ENCODE measurements around the gene TRIAP1. TPM values are rescaled to one million over a fixed set of nuclear protein-coding genes. Genes with fewer than 3 reads are reported as not detected.

The TRIAP1 gene
- total RNA-seq, 2 experiments from 2014 or later = 36.2 to 40.9 TPM

GRCh38 chr12:120429368-120429767 is 16.8 kb downstream of the TRIAP1 start:
- ChIA-PET CTCF (interaction anchor here (0.6 to 2.0 kb wide), 15 partner anchors 8 to 202 kb away, joined by 3 to 6 read pairs (median 4); partner anchors contain the start of genes POP5, PXN and SIRT4), POLR2A (interaction anchor here (0.9 kb wide), 1 partner anchor 228 kb away, joined by 3 read pairs; no protein-coding TSS in a partner anchor)
- no peaks in the 10 kb centered on the region for H3K36me3 Mint-ChIP-seq (ENCODE audit: low read depth)
- H3K27me3 Mint-ChIP-seq (ENCODE audit: low read depth) = peaks cover 9% of the 10 kb centered on the region
- H3K9me3 Mint-ChIP-seq (ENCODE audit: insufficient read depth) = no peaks in the 10 kb centered on the region
- DNase-seq (no peak), ATAC-seq (no peak)
- H3K4me3 Mint-ChIP-seq = no peak overlapping the region
- no peak overlapping the region for H3K27ac Mint-ChIP-seq
- peaks cover 10% of the 10 kb centered on the region for H3K4me1 Mint-ChIP-seq (ENCODE audit: low read depth)

- ChIA-PET POLR2A (interaction anchor here (0.9 kb wide), 1 partner anchor 227 kb away, joined by 3 read pairs; no protein-coding TSS in a partner anchor), CTCF (interaction anchor here (0.8 to 2.0 kb wide), 8 partner anchors 9 to 201 kb away, joined by 3 to 6 read pairs (median 4); partner anchors contain the start of genes POP5 and SIRT4)
- ATAC-seq = no peak
- Mint-ChIP-seq H3K9me3 (ENCODE audit: insufficient read depth) (no peaks in the 10 kb centered on the region), H3K27ac (no peak overlapping the region), H3K27me3 (ENCODE audit: low read depth) (peaks cover 9% of the 10 kb centered on the region), H3K4me1 (ENCODE audit: low read depth) (peaks cover 10% of the 10 kb centered on the region), H3K4me3 (no peak overlapping the region), H3K36me3 (ENCODE audit: low read depth) (no peaks in the 10 kb centered on the region)
- no peak for DNase-seq
Measured at GRCh38 chr12:120428597-120429229, 17.5 kb downstream of the TRIAP1 start.

GRCh38 chr12:120425797-120426196 is 20.4 kb downstream of the TRIAP1 start:
- CTCF ChIA-PET = no interaction called here
- POLR2A ChIA-PET = no interaction called here
- ATAC-seq = no peak

GRCh38 chr12:120422892-120423456 is 23.2 kb downstream of the TRIAP1 start:
- Mint-ChIP-seq H3K4me3 (no peak overlapping the region), H3K4me1 (ENCODE audit: low read depth) (no peaks in the 10 kb centered on the region), H3K36me3 (ENCODE audit: low read depth) (no peaks in the 10 kb centered on the region), H3K27me3 (ENCODE audit: low read depth) (no peaks in the 10 kb centered on the region), H3K9me3 (ENCODE audit: insufficient read depth) (no peaks in the 10 kb centered on the region), H3K27ac (no peak overlapping the region)
- DNase-seq (no peak), ATAC-seq (no peak)
- CTCF ChIA-PET = interaction anchor here (1.2 kb wide), 1 partner anchor 82 kb away, joined by 3 read pairs; no protein-coding TSS in a partner anchor
- POLR2A ChIA-PET = no interaction called here

More at GRCh38 chr12:120425797-120426196, 20.4 kb downstream of the TRIAP1 start:
- no peak overlapping the region for H3K4me3 Mint-ChIP-seq
- H3K4me1 Mint-ChIP-seq (ENCODE audit: low read depth) = peaks cover 3% of the 10 kb centered on the region
- no peak for DNase-seq
- H3K27ac Mint-ChIP-seq = no peak overlapping the region
- no peaks in the 10 kb centered on the region for H3K36me3 Mint-ChIP-seq (ENCODE audit: low read depth)
- peaks cover 9% of the 10 kb centered on the region for H3K27me3 Mint-ChIP-seq (ENCODE audit: low read depth)
- H3K9me3 Mint-ChIP-seq (ENCODE audit: insufficient read depth) = no peaks in the 10 kb centered on the region

GRCh38 chr12:120421701-120422100 is 24.5 kb downstream of the TRIAP1 start:
- H3K9me3 Mint-ChIP-seq (ENCODE audit: insufficient read depth) = no peaks in the 10 kb centered on the region
- DNase-seq (no peak), ATAC-seq (no peak)
- no peak overlapping the region for H3K4me3 Mint-ChIP-seq
- ChIA-PET CTCF (interaction anchor here (1.3 kb wide), 1 partner anchor 8 kb away, joined by 3 read pairs; no protein-coding TSS in a partner anchor), POLR2A (no interaction called here)
- H3K36me3 Mint-ChIP-seq (ENCODE audit: low read depth) = no peaks in the 10 kb centered on the region
- H3K27me3 Mint-ChIP-seq (ENCODE audit: low read depth) = peaks cover 5% of the 10 kb centered on the region
- H3K27ac Mint-ChIP-seq = no peak overlapping the region
- H3K4me1 Mint-ChIP-seq (ENCODE audit: low read depth) = no peaks in the 10 kb centered on the region

GRCh38 chr12:120417917-120418580 is 28.1 kb downstream of the TRIAP1 start:
- no peak overlapping the region for H3K4me3 Mint-ChIP-seq
- ATAC-seq = no peak
- CTCF ChIA-PET = interaction anchor here (0.8 to 0.9 kb wide), 2 partner anchors 12 to 20 kb away, joined by 3 to 4 read pairs; partner anchors contain the start of gene COX6A1
- POLR2A ChIA-PET = no interaction called here
- no peaks in the 10 kb centered on the region for H3K36me3 Mint-ChIP-seq (ENCODE audit: low read depth)
- DNase-seq = no peak
- H3K9me3 Mint-ChIP-seq (ENCODE audit: insufficient read depth) = no peaks in the 10 kb centered on the region
- no peaks in the 10 kb centered on the region for H3K4me1 Mint-ChIP-seq (ENCODE audit: low read depth)
- H3K27ac Mint-ChIP-seq = no peak overlapping the region
- H3K27me3 Mint-ChIP-seq (ENCODE audit: low read depth) = peaks cover 9% of the 10 kb centered on the region

GRCh38 chr12:120416490-120417216 is 29.5 kb downstream of the TRIAP1 start:
- CTCF ChIA-PET = interaction anchor here (0.9 kb wide), 1 partner anchor 19 kb away, joined by 3 read pairs; no protein-coding TSS in a partner anchor
- Mint-ChIP-seq H3K9me3 (ENCODE audit: insufficient read depth) (no peaks in the 10 kb centered on the region), H3K4me1 (ENCODE audit: low read depth) (no peaks in the 10 kb centered on the region), H3K36me3 (ENCODE audit: low read depth) (no peaks in the 10 kb centered on the region), H3K27ac (no peak overlapping the region), H3K4me3 (no peak overlapping the region), H3K27me3 (ENCODE audit: low read depth) (peaks cover 11% of the 10 kb centered on the region)
- no peak for ATAC-seq
- no peak for DNase-seq
- POLR2A ChIA-PET = no interaction called here

- Mint-ChIP-seq H3K4me3 (no peak overlapping the region), H3K9me3 (ENCODE audit: insufficient read depth) (no peaks in the 10 kb centered on the region), H3K36me3 (ENCODE audit: low read depth) (no peaks in the 10 kb centered on the region), H3K27me3 (ENCODE audit: low read depth) (peaks cover 11% of the 10 kb centered on the region), H3K4me1 (ENCODE audit: low read depth) (no peaks in the 10 kb centered on the region), H3K27ac (no peak overlapping the region)
- DNase-seq = no peak
- CTCF ChIA-PET = no interaction called here
- no peak for ATAC-seq
- POLR2A ChIA-PET = no interaction called here
Measured at GRCh38 chr12:120413901-120414695, 32.1 kb downstream of the TRIAP1 start.

GRCh38 chr12:120412421-120412820 is 33.8 kb downstream of the TRIAP1 start:
- CTCF ChIA-PET = no interaction called here

GRCh38 chr12:120408771-120409170 is 37.4 kb downstream of the TRIAP1 start:
- POLR2A ChIA-PET = no interaction called here
- H3K27me3 Mint-ChIP-seq (ENCODE audit: low read depth) = peaks cover 2% of the 10 kb centered on the region
- no peaks in the 10 kb centered on the region for H3K9me3 Mint-ChIP-seq (ENCODE audit: insufficient read depth)
- H3K4me3 Mint-ChIP-seq = no peak overlapping the region
- H3K27ac Mint-ChIP-seq = no peak overlapping the region
- DNase-seq (no peak), ATAC-seq (no peak)
- peaks cover 2% of the 10 kb centered on the region for H3K4me1 Mint-ChIP-seq (ENCODE audit: low read depth)
- CTCF ChIA-PET = no interaction called here
- H3K36me3 Mint-ChIP-seq (ENCODE audit: low read depth) = no peaks in the 10 kb centered on the region

More at GRCh38 chr12:120412421-120412820, 33.8 kb downstream of the TRIAP1 start:
- no peak for ATAC-seq
- H3K36me3 Mint-ChIP-seq (ENCODE audit: low read depth) = no peaks in the 10 kb centered on the region
- peaks cover 8% of the 10 kb centered on the region for H3K27me3 Mint-ChIP-seq (ENCODE audit: low read depth)
- no peak for DNase-seq
- H3K27ac Mint-ChIP-seq = no peak overlapping the region
- H3K9me3 Mint-ChIP-seq (ENCODE audit: insufficient read depth) = no peaks in the 10 kb centered on the region
- no peaks in the 10 kb centered on the region for H3K4me1 Mint-ChIP-seq (ENCODE audit: low read depth)
- H3K4me3 Mint-ChIP-seq = no peak overlapping the region
- POLR2A ChIA-PET = no interaction called here

- Mint-ChIP-seq H3K36me3 (ENCODE audit: low read depth) (no peaks in the 10 kb centered on the region), H3K27ac (no peak overlapping the region), H3K4me3 (no peak overlapping the region), H3K9me3 (ENCODE audit: insufficient read depth) (no peaks in the 10 kb centered on the region), H3K27me3 (ENCODE audit: low read depth) (no peaks in the 10 kb centered on the region), H3K4me1 (ENCODE audit: low read depth) (peaks cover 2% of the 10 kb centered on the region)
- DNase-seq (no peak), ATAC-seq (no peak)
- ChIA-PET POLR2A (no interaction called here), CTCF (interaction anchor here (1.1 kb wide), 1 partner anchor 49 kb away, joined by 4 read pairs; no protein-coding TSS in a partner anchor)
Measured at GRCh38 chr12:120406553-120406952, 39.6 kb downstream of the TRIAP1 start.

Measured in activated CD8-positive, alpha-beta T cell treated with anti-CD3 and anti-CD28 coated beads, Interleukin-2, amount 10 ng/mL, durations not matched to agents 7 days and 5 days (primary cell).